Subcutaneous adipose tissue (tissue), 4 donors: ENCODE results near the gene NAV2. TPM values are rescaled to one million over a fixed set of nuclear protein-coding genes. Genes with fewer than 3 reads are reported as not detected.

Experiments
- total RNA-seq, 4 donors: library from RNA; depleted of rRNA; stranded (reverse); fragments of >200 nt; gene quantifications; one replicate each; pipeline ENCODE4 v1.1.0, GENCODE V29; 2016
- TF ChIP-seq, protein P1 (sequence below): fragments of 450-650 bp; IDR thresholded peaks from one replicate; pipeline ENCODE4 v1.5.1; 2016; ENCODE audit warnings: low read depth, mild to moderate bottlenecking, control low read depth, antibody characterized with exemption, moderate library complexity

NAV2 gene
- total RNA-seq, 4 donors from 2014 or later: 13.6 to 31.5 (median 27.8) TPM

GRCh38 chr11:20118209-20118608 is 405.6 kb downstream of the NAV2 start:
- TF ChIP-seq, protein P1, sequence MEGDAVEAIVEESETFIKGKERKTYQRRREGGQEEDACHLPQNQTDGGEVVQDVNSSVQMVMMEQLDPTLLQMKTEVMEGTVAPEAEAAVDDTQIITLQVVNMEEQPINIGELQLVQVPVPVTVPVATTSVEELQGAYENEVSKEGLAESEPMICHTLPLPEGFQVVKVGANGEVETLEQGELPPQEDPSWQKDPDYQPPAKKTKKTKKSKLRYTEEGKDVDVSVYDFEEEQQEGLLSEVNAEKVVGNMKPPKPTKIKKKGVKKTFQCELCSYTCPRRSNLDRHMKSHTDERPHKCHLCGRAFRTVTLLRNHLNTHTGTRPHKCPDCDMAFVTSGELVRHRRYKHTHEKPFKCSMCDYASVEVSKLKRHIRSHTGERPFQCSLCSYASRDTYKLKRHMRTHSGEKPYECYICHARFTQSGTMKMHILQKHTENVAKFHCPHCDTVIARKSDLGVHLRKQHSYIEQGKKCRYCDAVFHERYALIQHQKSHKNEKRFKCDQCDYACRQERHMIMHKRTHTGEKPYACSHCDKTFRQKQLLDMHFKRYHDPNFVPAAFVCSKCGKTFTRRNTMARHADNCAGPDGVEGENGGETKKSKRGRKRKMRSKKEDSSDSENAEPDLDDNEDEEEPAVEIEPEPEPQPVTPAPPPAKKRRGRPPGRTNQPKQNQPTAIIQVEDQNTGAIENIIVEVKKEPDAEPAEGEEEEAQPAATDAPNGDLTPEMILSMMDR: no peak

GRCh38 chr11:20119315-20119714 is 406.7 kb downstream of the NAV2 start:
- TF ChIP-seq, protein P1: no peak

DNA sequence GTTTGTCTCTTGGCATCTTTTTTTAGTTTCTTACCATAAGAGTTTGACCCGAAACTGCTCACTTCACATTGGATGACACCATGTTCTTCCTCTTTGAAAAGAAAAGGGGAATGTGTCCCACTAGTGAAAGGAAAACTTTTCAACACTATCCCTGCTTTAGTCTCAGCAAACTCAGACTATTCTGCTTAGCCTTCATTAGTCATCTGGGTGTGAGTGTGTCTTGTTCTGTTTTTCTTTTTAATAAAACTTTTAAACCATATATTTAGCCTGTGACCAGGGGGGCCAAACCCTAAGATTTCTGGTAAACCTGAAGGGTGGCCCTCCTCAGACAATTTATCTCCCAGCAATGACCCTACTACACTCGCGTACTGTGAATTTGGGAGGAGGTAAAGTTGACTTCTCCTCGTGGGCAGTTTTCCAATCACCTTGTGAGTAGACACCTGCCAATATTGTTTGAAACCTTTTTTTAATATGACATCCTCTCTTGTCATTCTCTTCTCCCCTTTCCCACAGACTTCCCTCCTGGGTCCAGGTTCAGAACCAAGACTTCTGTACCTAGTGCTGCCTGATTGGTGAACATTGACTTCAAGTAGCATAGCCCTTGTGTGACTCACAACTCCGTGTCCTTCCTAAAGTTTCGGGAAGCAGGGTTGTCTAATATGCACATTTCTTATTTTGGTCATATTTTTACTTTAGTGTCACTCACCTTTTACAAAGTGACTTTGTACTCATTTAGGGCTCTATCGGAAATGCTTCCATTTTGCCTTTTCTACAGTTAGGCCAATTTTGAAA is 407.7 kb downstream of the NAV2 start:
- TF ChIP-seq, protein P1: no peak

DNA sequence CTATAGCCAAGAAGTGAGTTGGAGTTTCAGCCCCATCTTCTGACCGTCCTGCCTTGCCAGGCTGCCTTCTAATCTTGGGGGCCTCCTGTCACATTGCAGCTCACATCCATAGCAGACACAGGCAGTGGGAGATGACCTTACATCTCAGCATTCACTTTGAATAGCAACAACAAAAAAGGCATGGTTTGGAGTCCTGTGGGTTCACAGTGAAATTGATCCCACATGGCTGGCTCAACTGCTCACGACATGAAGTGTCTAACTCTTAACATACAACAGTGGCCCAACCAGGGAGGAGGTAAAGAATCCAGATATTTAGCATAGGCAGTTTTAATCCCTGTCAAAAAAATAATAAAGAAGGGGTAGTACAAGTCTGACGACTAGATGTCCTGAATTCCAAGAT is 409.5 kb downstream of the NAV2 start:
- TF ChIP-seq, protein P1: no peak

DNA sequence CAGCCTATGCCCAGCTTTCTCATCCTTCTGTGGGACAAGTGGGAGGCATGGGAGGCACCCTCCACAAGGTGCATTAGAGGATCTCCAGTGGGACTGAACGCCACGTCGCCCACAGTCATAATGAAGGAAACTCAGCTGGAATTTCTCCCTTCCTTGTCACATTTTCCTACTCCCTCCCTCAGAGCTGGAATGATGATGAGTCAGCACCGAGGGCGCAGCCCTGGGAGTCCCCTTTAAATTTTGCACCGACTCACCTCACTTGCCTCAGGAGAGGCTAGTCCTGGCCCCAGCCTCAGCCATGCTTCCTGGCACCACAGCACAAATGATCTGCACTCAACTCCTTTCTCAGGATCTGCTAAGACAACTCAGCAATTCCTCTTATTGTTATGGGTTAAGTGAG is 413.3 kb downstream of the NAV2 start:
- TF ChIP-seq, protein P1: no peak

GRCh38 chr11:20126724-20127123 is 414.1 kb downstream of the NAV2 start:
- TF ChIP-seq, protein P1: no peak

DNA sequence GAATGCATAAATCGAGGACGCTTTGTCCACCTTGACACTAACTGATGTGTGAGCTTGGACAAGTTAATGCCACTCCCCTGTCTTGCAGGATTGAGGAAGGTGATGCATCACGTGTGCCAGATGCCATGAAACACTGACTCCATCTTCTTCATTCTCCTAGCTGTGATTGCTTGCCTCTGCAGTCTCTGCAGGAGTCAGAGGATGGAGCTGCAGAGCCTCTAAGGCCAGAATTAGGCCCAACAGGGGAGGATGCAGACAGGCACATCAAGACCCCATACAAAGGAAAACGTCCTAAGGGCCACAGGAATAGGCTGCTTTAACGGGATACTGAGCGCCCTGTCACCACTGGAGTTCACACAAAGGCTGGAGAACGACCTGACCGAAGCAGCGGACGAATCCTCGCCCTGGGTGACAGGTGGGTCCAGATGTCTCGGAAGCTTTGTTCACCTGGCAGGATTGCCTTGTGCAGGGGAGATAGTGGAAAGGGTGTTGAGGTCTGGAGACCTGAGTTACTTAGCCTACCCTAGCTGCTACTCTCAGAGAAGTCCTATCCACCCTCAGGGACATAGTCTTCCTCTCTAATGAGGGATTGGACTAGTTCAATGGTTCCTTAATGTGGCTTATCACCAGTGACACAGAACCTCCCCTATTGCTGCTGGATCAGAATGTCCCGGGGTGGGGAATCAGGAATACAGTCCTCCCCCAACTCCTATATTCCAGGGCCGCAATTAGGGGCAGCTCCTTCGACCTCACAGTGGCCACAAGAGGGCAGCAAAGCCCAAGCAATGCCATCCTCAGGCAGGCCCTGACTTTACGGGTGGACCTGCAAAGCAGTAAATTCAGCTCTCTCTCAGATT is 415.3 kb downstream of the NAV2 start:
- TF ChIP-seq, protein P1: no peak
